ENCODE data around the gene APOL1.
"Not testable (repeated sequence)": the region's sequence is repeated elsewhere in the genome, so short reads cannot be mapped to it uniquely, and the experiment has no call there.

DNA sequence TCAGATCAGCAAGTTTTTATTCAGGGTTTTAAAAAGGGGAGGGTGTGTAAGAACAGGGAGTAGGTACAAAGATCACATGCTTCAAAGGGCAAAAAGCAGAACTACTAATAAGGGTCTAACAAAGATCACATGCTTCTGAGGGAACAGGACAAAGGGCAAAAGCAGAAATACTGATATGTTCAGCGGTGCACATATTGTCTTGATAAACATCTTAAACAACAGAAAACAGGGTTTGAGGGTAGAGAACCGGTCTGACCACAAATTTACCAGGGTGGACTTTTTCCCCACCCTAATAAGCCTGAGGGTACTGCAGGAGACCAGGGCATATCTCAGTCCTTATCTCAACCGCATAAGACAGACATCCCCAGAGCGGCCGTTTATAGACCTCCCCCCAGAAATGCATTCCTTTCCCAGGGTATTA, 43.4 kb upstream of the APOL1 start:
- TF ChIP-seq EZH2 (IDR thresholded peaks at IDR 0.05; ENCODE audit: borderline replicate concordance, low read length), result not testable (repeated sequence)
- TF ChIP-seq, protein P1, sequence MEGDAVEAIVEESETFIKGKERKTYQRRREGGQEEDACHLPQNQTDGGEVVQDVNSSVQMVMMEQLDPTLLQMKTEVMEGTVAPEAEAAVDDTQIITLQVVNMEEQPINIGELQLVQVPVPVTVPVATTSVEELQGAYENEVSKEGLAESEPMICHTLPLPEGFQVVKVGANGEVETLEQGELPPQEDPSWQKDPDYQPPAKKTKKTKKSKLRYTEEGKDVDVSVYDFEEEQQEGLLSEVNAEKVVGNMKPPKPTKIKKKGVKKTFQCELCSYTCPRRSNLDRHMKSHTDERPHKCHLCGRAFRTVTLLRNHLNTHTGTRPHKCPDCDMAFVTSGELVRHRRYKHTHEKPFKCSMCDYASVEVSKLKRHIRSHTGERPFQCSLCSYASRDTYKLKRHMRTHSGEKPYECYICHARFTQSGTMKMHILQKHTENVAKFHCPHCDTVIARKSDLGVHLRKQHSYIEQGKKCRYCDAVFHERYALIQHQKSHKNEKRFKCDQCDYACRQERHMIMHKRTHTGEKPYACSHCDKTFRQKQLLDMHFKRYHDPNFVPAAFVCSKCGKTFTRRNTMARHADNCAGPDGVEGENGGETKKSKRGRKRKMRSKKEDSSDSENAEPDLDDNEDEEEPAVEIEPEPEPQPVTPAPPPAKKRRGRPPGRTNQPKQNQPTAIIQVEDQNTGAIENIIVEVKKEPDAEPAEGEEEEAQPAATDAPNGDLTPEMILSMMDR (IDR thresholded peaks at IDR 0.05; ENCODE audit: low read length), result not testable (repeated sequence)
